Thyroid gland (tissue), 4 donors: ENCODE data around the gene SMYD1.

ENCODE experiments used
- POLR2A ChIP-seq, 2 donors: fragments of 450-650 bp; IDR thresholded peaks; one replicate each; pipeline ENCODE4 v1.6.1; 2017; ENCODE audit warnings: antibody characterized with exemption in 2 of 2, mild to moderate bottlenecking in 2 of 2, moderate library complexity in 1 of 2
- TF ChIP-seq, protein P1 (sequence below), 6 experiments: fragments of 200-600 bp in 3 of 6; fragments of 450-650 bp in 3 of 6; sonication (generic) in 3 of 6; IDR thresholded peaks; one replicate each; pipeline ENCODE4 v1.5.1; 2016 to 2019; ENCODE audit warnings: antibody characterized with exemption in 6 of 6, mild to moderate bottlenecking in 2 of 6, inconsistent platforms in 1 of 6, moderate library complexity in 1 of 6

DNA sequence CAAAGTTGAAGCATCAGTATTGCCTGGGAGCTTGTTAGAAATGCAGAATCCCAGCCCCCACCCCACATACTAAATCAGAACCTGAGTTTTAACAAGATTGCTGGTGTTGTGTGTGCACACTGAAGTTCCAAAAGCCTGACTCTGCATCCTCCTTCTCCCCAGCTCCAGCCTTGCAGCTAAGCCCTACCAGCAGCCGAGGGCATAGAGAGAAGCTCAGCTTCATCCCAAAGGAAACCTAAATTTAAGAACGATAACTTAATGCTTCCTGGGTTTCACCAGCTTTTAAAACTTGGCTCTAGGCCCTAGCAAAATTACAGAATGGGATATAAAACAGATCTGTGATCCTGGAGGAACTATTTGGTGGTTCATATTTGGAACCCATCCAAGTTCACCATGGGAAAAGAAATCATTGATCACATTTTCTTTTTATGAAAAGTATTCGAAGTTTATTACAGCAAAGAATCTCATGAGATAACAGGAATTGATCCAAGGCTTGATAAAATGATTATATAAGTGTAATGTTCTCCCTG, 11.1 kb downstream of the SMYD1 start:
- TF ChIP-seq, protein P1, sequence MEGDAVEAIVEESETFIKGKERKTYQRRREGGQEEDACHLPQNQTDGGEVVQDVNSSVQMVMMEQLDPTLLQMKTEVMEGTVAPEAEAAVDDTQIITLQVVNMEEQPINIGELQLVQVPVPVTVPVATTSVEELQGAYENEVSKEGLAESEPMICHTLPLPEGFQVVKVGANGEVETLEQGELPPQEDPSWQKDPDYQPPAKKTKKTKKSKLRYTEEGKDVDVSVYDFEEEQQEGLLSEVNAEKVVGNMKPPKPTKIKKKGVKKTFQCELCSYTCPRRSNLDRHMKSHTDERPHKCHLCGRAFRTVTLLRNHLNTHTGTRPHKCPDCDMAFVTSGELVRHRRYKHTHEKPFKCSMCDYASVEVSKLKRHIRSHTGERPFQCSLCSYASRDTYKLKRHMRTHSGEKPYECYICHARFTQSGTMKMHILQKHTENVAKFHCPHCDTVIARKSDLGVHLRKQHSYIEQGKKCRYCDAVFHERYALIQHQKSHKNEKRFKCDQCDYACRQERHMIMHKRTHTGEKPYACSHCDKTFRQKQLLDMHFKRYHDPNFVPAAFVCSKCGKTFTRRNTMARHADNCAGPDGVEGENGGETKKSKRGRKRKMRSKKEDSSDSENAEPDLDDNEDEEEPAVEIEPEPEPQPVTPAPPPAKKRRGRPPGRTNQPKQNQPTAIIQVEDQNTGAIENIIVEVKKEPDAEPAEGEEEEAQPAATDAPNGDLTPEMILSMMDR (IDR thresholded peaks at IDR 0.05), result no peak
- TF ChIP-seq POLR2A (IDR thresholded peaks at IDR 0.05), result no peak
